HG03135 (cell line): ENCODE results near the gene PCDHGA7.
"Not testable (repeated sequence)": the region's sequence is repeated elsewhere in the genome, so short reads cannot be mapped to it uniquely, and the experiment has no call there.

ENCODE experiments used
- ATAC-seq: cut with Tn5 transposase; IDR thresholded peaks from one replicate; pipeline ENCODE4 v1.9.1; 2021; ENCODE audit warnings: mild to moderate bottlenecking, moderate library complexity; ENCODE audit not compliant: unreplicated experiment

Gene PCDHGA7

GRCh38 chr5:141382469-141383294, at the start of gene PCDHGA7:
Gene PCDHGA7 (plus strand): TSS chr5:141382742. CDS start chr5:141382900, 158 bp downstream.
- no peak for ATAC-seq

GRCh38 chr5:141338538-141339306, 43.8 kb upstream of the PCDHGA7 start, which contains the start of gene PCDHGA2:
Gene PCDHGA2 (plus strand): TSS chr5:141338760.
- ATAC-seq = no peak

- ATAC-seq = not testable (repeated sequence)
Measured at GRCh38 chr5:141340781-141341354, 41.7 kb upstream of the PCDHGA7 start.

- no peak for ATAC-seq
Measured at GRCh38 chr5:141342773-141343172, 39.8 kb upstream of the PCDHGA7 start.

- ATAC-seq = no peak
Measured at GRCh38 chr5:141343242-141343952, 39.1 kb upstream of the PCDHGA7 start, which contains the start of gene PCDHGA3. Gene PCDHGA3 (plus strand): TSS chr5:141343829. CDS start chr5:141344034, 205 bp downstream.

- ATAC-seq = no peak
Measured at GRCh38 chr5:141343953-141344463, 38.5 kb upstream of the PCDHGA7 start.

GRCh38 chr5:141345327-141345726, 37.2 kb upstream of the PCDHGA7 start:
- ATAC-seq = no peak

- ATAC-seq = not testable (repeated sequence)
Measured at GRCh38 chr5:141346017-141346416, 36.5 kb upstream of the PCDHGA7 start.

- no peak for ATAC-seq
Measured at GRCh38 chr5:141349917-141350619, 32.5 kb upstream of the PCDHGA7 start, which contains the start of gene PCDHGB1. Gene PCDHGB1 (plus strand): TSS chr5:141350099. CDS start chr5:141350261, 162 bp downstream.

- ATAC-seq = no peak
Measured at GRCh38 chr5:141351591-141351990, 31.0 kb upstream of the PCDHGA7 start.

- no peak for ATAC-seq
Measured at GRCh38 chr5:141354900-141355469, 27.6 kb upstream of the PCDHGA7 start, which contains the start of gene PCDHGA4. Gene PCDHGA4 (plus strand): TSS chr5:141355021. CDS start chr5:141355108, 87 bp downstream.

- no peak for ATAC-seq
Measured at GRCh38 chr5:141355641-141356040, 26.9 kb upstream of the PCDHGA7 start.

- no peak for ATAC-seq
Measured at GRCh38 chr5:141356133-141356532, 26.4 kb upstream of the PCDHGA7 start.

- ATAC-seq = no peak
Measured at GRCh38 chr5:141356950-141357349, 25.6 kb upstream of the PCDHGA7 start.

GRCh38 chr5:141359790-141360426, 22.6 kb upstream of the PCDHGA7 start, which contains the start of gene PCDHGB2:
Gene PCDHGB2 (plus strand): TSS chr5:141359994. CDS start chr5:141360136, 142 bp downstream.
- ATAC-seq = no peak

GRCh38 chr5:141360685-141361084, 21.9 kb upstream of the PCDHGA7 start:
- no peak for ATAC-seq

- ATAC-seq = no peak
Measured at GRCh38 chr5:141362719-141363118, 19.8 kb upstream of the PCDHGA7 start.

- ATAC-seq = no peak
Measured at GRCh38 chr5:141363952-141364660, 18.4 kb upstream of the PCDHGA7 start, which contains the start of gene PCDHGA5. Gene PCDHGA5 (plus strand): TSS chr5:141364162. CDS start chr5:141364331, 169 bp downstream.
